ENCODE results near the gene KLF13. TPM values are rescaled to one million over a fixed set of nuclear protein-coding genes. Genes with fewer than 3 reads are reported as not detected.

Gene KLF13
- total RNA-seq, 2 donors from 2014 or later: 101 to 119 TPM

DNA sequence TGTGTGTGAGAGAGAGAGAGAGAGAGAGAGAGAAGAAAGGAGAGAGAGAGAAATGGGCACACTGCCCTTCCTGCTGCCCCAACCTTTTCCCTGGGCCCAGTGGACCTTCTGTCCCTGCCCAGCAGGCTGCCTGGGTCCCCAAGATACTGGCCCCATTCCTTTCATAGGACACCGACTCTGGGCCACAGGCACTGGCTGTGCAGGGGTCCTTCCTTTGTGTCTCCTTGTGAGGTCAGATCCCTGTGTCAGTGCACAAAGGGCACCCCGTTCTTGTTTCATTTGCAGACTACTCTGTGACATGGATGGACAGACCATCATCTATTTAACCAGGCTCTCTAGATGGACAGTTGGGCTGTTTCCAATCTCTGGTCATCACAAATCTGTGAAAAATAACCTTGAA lies 21.3 kb upstream of the KLF13 start:
- Mint-ChIP-seq H3K27ac (peak overlapping the region; percentile 36), H3K9me3 (no peaks in the 10 kb centered on the region), H3K4me3 (no peak overlapping the region), H3K36me3 (ENCODE audit: low read depth) (no peaks in the 10 kb centered on the region), H3K4me1 (peaks cover 8% of the 10 kb centered on the region), H3K27me3 (no peaks in the 10 kb centered on the region)
- no peak for ATAC-seq (replicated peaks)

DNA sequence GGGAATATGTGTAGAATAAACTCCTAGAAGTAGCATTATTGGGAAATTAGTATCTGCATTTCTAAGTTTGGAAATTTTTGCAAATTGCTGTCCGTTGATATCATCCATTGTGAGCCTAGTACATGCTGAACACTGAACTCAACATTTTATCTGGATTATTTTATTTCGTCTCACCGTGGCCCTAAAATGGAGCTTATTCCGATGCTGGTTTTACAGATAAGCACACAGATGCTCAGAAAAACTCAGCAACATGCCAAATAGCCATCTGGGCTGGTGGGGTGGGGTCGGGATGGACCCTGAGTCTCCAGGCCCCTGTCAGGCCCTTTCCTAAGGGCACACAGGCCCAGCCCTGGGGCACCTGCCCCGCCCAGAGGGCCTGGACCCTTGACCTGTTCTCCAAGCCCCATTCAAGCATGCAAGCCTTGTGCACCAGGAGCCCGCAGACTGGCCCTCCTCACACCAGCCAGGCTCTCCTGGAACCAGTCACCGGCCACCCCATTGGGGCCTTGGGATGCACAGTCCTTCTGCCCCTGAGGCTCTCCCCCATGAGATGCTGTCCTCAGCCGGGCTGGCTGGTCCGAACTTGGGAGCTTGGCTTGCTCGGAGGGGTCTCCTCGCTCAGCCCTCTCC lies 20.7 kb upstream of the KLF13 start:
- Mint-ChIP-seq H3K4me3 (no peak overlapping the region), H3K27ac (peak overlapping the region; percentile 36), H3K9me3 (no peaks in the 10 kb centered on the region), H3K4me1 (peaks cover 8% of the 10 kb centered on the region), H3K27me3 (no peaks in the 10 kb centered on the region), H3K36me3 (ENCODE audit: low read depth) (no peaks in the 10 kb centered on the region)
- no peak for ATAC-seq (replicated peaks)

- no peak for ATAC-seq (replicated peaks)
- Mint-ChIP-seq H3K4me1 (peaks cover 8% of the 10 kb centered on the region), H3K9me3 (no peaks in the 10 kb centered on the region), H3K36me3 (ENCODE audit: low read depth) (no peaks in the 10 kb centered on the region), H3K27ac (no peak overlapping the region), H3K27me3 (no peaks in the 10 kb centered on the region), H3K4me3 (no peak overlapping the region)
Observed at GRCh38 chr15:31306426-31307269, 20.0 kb upstream of the KLF13 start.

- peaks cover 8% of the 10 kb centered on the region for H3K4me1 Mint-ChIP-seq
Observed at GRCh38 chr15:31307270-31308184, 19.1 kb upstream of the KLF13 start.

GRCh38 chr15:31308185-31308639 lies 18.4 kb upstream of the KLF13 start:
- Mint-ChIP-seq H3K27ac (no peak overlapping the region), H3K4me3 (no peak overlapping the region), H3K36me3 (ENCODE audit: low read depth) (no peaks in the 10 kb centered on the region), H3K9me3 (no peaks in the 10 kb centered on the region), H3K27me3 (no peaks in the 10 kb centered on the region), H3K4me1 (peaks cover 8% of the 10 kb centered on the region)
- ATAC-seq (replicated peaks): no peak

More at GRCh38 chr15:31307270-31308184, 19.1 kb upstream of the KLF13 start:
- Mint-ChIP-seq H3K27ac (peak overlapping the region; percentile 24), H3K27me3 (no peaks in the 10 kb centered on the region), H3K36me3 (ENCODE audit: low read depth) (no peaks in the 10 kb centered on the region), H3K9me3 (no peaks in the 10 kb centered on the region), H3K4me3 (no peak overlapping the region)
- ATAC-seq (replicated peaks): no peak

- H3K36me3 Mint-ChIP-seq (ENCODE audit: low read depth): no peaks in the 10 kb centered on the region
- peaks cover 3% of the 10 kb centered on the region for H3K4me1 Mint-ChIP-seq
- no peak overlapping the region for H3K27ac Mint-ChIP-seq
- no peaks in the 10 kb centered on the region for H3K27me3 Mint-ChIP-seq
- H3K9me3 Mint-ChIP-seq: no peaks in the 10 kb centered on the region
- no peak for ATAC-seq (replicated peaks)
- H3K4me3 Mint-ChIP-seq: no peak overlapping the region
Observed at GRCh38 chr15:31309893-31310606, 16.6 kb upstream of the KLF13 start.

DNA sequence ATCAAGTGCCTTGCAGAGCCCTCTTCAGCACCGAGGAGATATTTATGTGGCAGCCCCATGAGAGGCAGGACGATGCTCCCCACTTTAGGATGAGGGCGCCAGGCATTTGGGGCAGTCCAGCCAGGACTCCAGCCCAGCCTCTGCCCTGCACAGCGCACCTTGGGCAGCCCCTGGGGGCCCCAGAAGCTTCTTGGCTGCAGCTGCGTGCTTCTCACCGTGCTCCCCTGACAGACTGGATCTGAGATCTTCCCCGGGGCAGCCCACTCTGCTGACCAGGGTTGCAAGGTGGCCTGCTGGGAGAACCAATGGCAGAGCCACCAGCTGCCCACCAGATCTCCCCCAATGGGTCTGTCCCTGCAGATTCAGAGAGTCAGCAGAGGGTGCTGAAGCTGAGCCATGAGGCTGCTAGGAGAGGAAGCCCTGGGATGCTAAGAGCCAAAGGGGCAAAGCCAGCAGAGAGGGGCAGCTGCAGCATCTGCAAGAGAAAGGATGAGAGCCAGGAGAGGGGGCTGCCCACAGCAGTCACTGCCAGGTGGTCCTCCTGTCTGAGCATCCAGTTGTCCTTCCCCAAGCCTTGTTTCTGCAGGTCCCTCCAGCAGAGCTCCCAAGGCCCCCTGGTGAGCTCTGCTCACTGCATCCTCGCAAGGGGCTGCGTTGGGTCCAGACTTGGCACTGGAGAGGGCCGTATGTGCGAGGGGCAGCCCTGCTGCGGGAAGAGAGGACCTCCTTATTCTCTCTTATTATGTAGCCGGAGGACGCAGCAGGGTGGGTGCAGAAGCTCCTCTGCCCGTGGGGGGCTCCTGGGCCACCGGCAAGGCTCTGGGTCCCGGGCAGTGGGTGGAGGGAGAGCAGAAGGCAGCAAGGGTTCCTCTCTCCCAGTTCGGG lies 14.7 kb upstream of the KLF13 start:
- no peak for ATAC-seq (replicated peaks)

DNA sequence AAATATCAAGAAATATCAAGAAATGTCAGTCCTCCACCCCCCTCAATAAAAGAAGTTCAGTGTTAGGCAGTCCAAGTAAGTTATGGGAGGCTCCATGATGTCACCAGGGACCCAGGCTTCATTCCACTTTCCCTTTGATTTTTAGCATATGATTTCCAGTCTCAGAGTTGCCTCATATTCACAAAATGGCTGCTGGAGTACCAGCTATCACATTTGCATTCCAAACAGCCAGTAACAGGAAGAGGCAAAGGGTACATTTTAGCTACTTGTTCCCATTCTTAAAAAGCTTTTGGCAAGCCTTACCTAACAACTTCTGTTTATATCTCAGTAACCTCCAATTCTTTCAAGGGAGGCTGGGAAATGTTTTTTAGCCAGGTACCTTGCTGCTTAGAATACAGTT lies 13.4 kb upstream of the KLF13 start:
- H3K36me3 Mint-ChIP-seq (ENCODE audit: low read depth): no peaks in the 10 kb centered on the region
- no peaks in the 10 kb centered on the region for H3K27me3 Mint-ChIP-seq
- H3K4me3 Mint-ChIP-seq: no peak overlapping the region
- H3K9me3 Mint-ChIP-seq: no peaks in the 10 kb centered on the region
- no peak for ATAC-seq (replicated peaks)
- no peak overlapping the region for H3K27ac Mint-ChIP-seq
- peaks cover 13% of the 10 kb centered on the region for H3K4me1 Mint-ChIP-seq

More for the DNA sequence above, 14.7 kb upstream of the KLF13 start:
- Mint-ChIP-seq H3K36me3 (ENCODE audit: low read depth) (no peaks in the 10 kb centered on the region), H3K4me1 (peaks cover 5% of the 10 kb centered on the region), H3K9me3 (no peaks in the 10 kb centered on the region), H3K4me3 (no peak overlapping the region), H3K27ac (no peak overlapping the region), H3K27me3 (no peaks in the 10 kb centered on the region)

DNA sequence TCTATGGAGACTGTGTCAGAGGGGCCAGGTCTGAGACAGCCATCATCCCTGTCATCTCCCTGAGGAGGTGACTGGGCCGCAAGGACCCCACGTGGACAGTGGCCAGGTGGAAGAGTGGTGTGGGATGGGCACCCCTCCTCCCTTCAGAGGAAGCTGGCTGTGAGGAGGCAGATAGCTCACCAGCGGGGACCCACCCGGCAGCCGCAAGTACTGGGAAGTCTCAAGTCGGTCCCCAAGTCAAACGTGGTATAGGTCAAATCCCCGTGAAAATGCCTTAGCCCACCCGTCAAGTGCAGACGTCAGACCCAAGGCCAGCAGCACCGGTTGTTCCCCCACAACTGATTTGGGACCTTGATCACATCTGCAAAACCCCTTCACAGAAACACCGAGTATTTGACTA lies 12.3 kb upstream of the KLF13 start:
- Mint-ChIP-seq H3K27me3 (no peaks in the 10 kb centered on the region), H3K9me3 (no peaks in the 10 kb centered on the region), H3K27ac (no peak overlapping the region), H3K4me3 (no peak overlapping the region), H3K4me1 (peaks cover 13% of the 10 kb centered on the region), H3K36me3 (ENCODE audit: low read depth) (no peaks in the 10 kb centered on the region)
- ATAC-seq (replicated peaks): no peak

DNA sequence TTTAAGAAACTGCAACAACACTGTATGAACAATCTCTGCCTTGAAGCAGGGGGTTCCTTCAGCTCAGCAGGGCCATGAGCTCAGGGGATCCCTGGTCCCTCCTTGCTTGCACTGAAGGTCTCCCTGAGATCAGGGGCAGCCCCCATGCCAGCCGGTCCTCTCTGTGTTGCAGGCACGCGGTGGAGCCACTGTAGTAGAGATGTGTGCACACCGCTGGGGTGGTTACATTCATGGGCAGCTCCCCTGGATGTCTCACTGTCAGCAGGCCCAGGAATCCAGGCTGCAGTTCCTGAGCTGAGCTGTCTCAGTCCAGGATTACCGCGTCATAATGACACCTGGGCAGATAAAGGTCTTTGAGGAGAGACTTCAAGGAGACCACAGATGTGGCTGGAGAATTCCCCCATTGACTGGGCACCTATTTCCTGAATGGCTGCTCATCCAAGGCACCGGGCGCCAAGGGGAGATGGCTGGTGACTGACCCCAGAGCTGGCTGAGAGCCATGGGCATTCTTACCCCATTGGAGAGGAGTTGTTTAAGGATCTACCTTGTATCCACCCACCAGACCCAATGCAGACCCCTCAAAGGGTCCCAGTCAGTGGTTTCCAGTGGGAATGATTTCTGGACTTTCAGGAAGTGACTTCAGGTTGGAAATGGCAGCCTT lies 10.4 kb upstream of the KLF13 start:
- Mint-ChIP-seq H3K9me3 (peaks cover 2% of the 10 kb centered on the region), H3K4me1 (peaks cover 16% of the 10 kb centered on the region), H3K4me3 (no peak overlapping the region), H3K36me3 (ENCODE audit: low read depth) (no peaks in the 10 kb centered on the region), H3K27ac (peak overlapping the region; percentile 73), H3K27me3 (no peaks in the 10 kb centered on the region)
- peak; percentile 56 for ATAC-seq (replicated peaks)

DNA sequence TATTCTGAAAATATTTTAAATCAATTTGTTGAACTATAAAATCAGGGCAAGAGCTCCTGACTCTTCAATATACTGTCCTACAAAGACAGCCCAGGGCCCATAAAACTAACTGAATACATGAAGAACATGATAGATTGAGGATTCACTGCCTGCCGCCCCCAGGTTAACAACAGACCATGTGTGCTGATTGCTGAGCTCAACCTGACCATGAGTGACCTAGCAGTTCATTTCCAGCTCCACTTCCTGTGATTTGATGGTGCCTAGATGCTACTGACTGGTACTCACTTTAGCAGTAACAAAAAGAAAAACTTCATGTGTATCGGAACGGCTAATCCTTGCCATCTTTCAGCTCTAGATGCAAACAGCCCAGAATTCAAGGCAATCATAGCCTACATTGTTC lies 9.6 kb upstream of the KLF13 start:
- H3K9me3 Mint-ChIP-seq: peaks cover 3% of the 10 kb centered on the region
- peaks cover 16% of the 10 kb centered on the region for H3K4me1 Mint-ChIP-seq
- peak overlapping the region; percentile 73 for H3K27ac Mint-ChIP-seq
- no peak overlapping the region for H3K4me3 Mint-ChIP-seq
- no peak for ATAC-seq (replicated peaks)
- no peaks in the 10 kb centered on the region for H3K27me3 Mint-ChIP-seq
- no peaks in the 10 kb centered on the region for H3K36me3 Mint-ChIP-seq (ENCODE audit: low read depth)

- peak overlapping the region; percentile 73 for H3K27ac Mint-ChIP-seq
- H3K27me3 Mint-ChIP-seq: no peaks in the 10 kb centered on the region
- H3K9me3 Mint-ChIP-seq: peaks cover 3% of the 10 kb centered on the region
- H3K4me3 Mint-ChIP-seq: no peak overlapping the region
- H3K36me3 Mint-ChIP-seq (ENCODE audit: low read depth): no peaks in the 10 kb centered on the region
- H3K4me1 Mint-ChIP-seq: peaks cover 16% of the 10 kb centered on the region
- ATAC-seq (replicated peaks): no peak
Observed at GRCh38 chr15:31317421-31318327, 9.0 kb upstream of the KLF13 start.

Data from activated T-helper 17 cell treated with anti-CD3 and anti-CD28 coated beads, Interleukin-2, amount 50 U/mL, for 72 hours (primary cell).